Hepatocyte (in vitro differentiated cells): ENCODE measurements around the gene TOR1AIP2. TPM values are rescaled to one million over a fixed set of nuclear protein-coding genes. Genes with fewer than 3 reads are reported as not detected.

Source experiments
- DNase-seq: peaks from one replicate; pipeline ENCODE4 v3.0.0-alpha.2; 2016; ENCODE audit warnings: low spot score
- H2AFZ ChIP-seq: fragments of 200-600 bp; sonication (generic); 2 replicates; pipeline ENCODE4 v1.6.0; 2016; ENCODE audit warnings: antibody characterized with exemption, mild to moderate bottlenecking
- H3K27ac ChIP-seq: fragments of 200-600 bp; sonication (generic); 2 replicates; pipeline ENCODE4 v1.5.1; 2016; ENCODE audit warnings: mild to moderate bottlenecking
- H3K27me3 ChIP-seq: fragments of 200-600 bp; sonication (generic); 2 replicates; pipeline ENCODE4 v1.6.1; 2016
- H3K36me3 ChIP-seq: fragments of 200-600 bp; sonication (generic); replicated peaks from 2 replicates; pipeline ENCODE4 v1.5.1; 2016; ENCODE audit warnings: low read depth; ENCODE audit not compliant: insufficient read depth
- H3K4me1 ChIP-seq: fragments of 200-600 bp; sonication (generic); 2 replicates; pipeline ENCODE4 v1.5.1; 2016; ENCODE audit warnings: mild to moderate bottlenecking, moderate library complexity; ENCODE audit not compliant: insufficient read depth
- H3K4me2 ChIP-seq: fragments of 200-600 bp; sonication (generic); 2 replicates; pipeline ENCODE4 v1.6.0; 2016
- H3K4me3 ChIP-seq: fragments of 200-600 bp; sonication (generic); 2 replicates; pipeline ENCODE4 v1.5.1; 2016; ENCODE audit warnings: mild to moderate bottlenecking
- H3K79me2 ChIP-seq: fragments of 200-600 bp; sonication (generic); 2 replicates; pipeline ENCODE4 v1.6.0; 2017; ENCODE audit warnings: mild to moderate bottlenecking
- H3K9me2 ChIP-seq: fragments of 200-600 bp; sonication (generic); replicated peaks from 2 replicates; pipeline ENCODE4 v1.6.0; 2017; ENCODE audit warnings: mild to moderate bottlenecking; ENCODE audit not compliant: insufficient read depth
- H3K9me3 ChIP-seq: fragments of 200-600 bp; sonication (generic); 2 replicates; pipeline ENCODE4 v1.5.1; 2016; ENCODE audit warnings: low read depth, mild to moderate bottlenecking
- H4K20me1 ChIP-seq: fragments of 200-600 bp; sonication (generic); 2 replicates; pipeline ENCODE4 v1.6.0; 2016; ENCODE audit warnings: mild to moderate bottlenecking; ENCODE audit not compliant: insufficient read depth, poor library complexity, severe bottlenecking
- EZH2 ChIP-seq: fragments of 200-600 bp; sonication (generic); IDR thresholded peaks from 2 replicates; pipeline ENCODE4 v1.6.1; 2016; ENCODE audit warnings: antibody characterized with exemption, mild to moderate bottlenecking, borderline replicate concordance
- EZH2phosphoT487 ChIP-seq: fragments of 200-600 bp; sonication (generic); IDR thresholded peaks from one replicate; pipeline ENCODE4 v1.6.1; 2018; ENCODE audit warnings: antibody characterized with exemption, mild to moderate bottlenecking, low read depth, moderate library complexity; ENCODE audit not compliant: unreplicated experiment, severe bottlenecking
- WGBS: methylation state at CpG from one replicate; pipeline ENCODE4 v1.1.6; 2016; ENCODE audit warnings: low lambda C conversion rate; ENCODE audit errors: missing lambda C conversion rate; 5-methylcytosine and 5-hydroxymethylcytosine counted together
- polyA plus RNA-seq: library from polyadenylated mRNA; unstranded; fragments of >200 nt; fragmentation: Nextera tagmentation; extraction: Ambion mirVana; gene quantifications from 2 replicates; pipeline ENCODE4 v1.2.1, GENCODE V29; 2016
- total RNA-seq: library from RNA; depleted of rRNA; stranded (reverse); fragments of >200 nt; gene quantifications from 2 replicates; pipeline ENCODE4 v1.2.3, GENCODE V29; 2014
- TF ChIP-seq, protein P1 (sequence below): fragments of 200-600 bp; sonication (generic); IDR thresholded peaks from 2 replicates; pipeline ENCODE4 v1.5.1; 2016; ENCODE audit warnings: antibody characterized with exemption, mild to moderate bottlenecking; ENCODE audit not compliant: poor library complexity

TOR1AIP2 gene
- total and polyA plus RNA-seq, 2 experiments from 2014 or later: 36.6 to 158 TPM

DNA sequence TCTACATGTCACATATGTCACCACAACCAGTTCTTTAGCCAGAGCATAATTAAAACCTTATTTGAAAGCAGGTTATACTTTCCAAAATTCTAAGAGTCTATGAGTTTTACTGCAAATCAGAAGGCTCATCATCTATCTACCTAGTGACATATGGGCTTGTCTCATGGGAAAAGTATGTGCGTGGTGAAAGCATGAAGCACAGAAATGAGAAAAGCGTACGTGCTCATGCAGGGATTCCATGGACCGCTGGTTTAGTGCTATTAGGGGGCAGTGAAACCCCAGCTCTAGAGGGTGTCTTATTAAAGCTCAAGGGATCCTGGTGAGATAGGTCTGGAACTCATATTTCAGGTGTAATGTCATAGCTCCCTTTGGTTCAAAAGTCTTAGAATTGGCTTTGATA, 84.3 kb downstream of the TOR1AIP2 start:
- H4K20me1 ChIP-seq: no peaks in the 10 kb centered on the region
- H3K36me3 ChIP-seq: no peaks in the 10 kb centered on the region
- 77% methylated on average over 4 of the region's 4 CpGs for whole genome bisulfite sequencing
- no peak overlapping the region for H3K27ac ChIP-seq
- no peaks in the 10 kb centered on the region for H3K9me2 ChIP-seq
- H3K4me3 ChIP-seq: no peak overlapping the region
- H3K4me2 ChIP-seq: no peak overlapping the region
- H3K9me3 ChIP-seq: no peaks in the 10 kb centered on the region
- peaks cover 4% of the 10 kb centered on the region for H3K4me1 ChIP-seq
- H3K27me3 ChIP-seq: no peaks in the 10 kb centered on the region
- no peaks in the 10 kb centered on the region for H3K79me2 ChIP-seq
- H2AFZ ChIP-seq: no peak overlapping the region
- TF ChIP-seq, protein P1, sequence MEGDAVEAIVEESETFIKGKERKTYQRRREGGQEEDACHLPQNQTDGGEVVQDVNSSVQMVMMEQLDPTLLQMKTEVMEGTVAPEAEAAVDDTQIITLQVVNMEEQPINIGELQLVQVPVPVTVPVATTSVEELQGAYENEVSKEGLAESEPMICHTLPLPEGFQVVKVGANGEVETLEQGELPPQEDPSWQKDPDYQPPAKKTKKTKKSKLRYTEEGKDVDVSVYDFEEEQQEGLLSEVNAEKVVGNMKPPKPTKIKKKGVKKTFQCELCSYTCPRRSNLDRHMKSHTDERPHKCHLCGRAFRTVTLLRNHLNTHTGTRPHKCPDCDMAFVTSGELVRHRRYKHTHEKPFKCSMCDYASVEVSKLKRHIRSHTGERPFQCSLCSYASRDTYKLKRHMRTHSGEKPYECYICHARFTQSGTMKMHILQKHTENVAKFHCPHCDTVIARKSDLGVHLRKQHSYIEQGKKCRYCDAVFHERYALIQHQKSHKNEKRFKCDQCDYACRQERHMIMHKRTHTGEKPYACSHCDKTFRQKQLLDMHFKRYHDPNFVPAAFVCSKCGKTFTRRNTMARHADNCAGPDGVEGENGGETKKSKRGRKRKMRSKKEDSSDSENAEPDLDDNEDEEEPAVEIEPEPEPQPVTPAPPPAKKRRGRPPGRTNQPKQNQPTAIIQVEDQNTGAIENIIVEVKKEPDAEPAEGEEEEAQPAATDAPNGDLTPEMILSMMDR: no peak
- no peak for TF ChIP-seq EZH2phosphoT487
- no peak for TF ChIP-seq EZH2
- no peak for DNase-seq

Other genes starting within 250 kb of the TOR1AIP2 start
- 0.12 and 0.43 TPM in 2 replicates for gene FAM163A, start 134.5 kb downstream of the TOR1AIP2 start, total RNA-seq
- 0.87 and 2.2 TPM in 2 replicates for gene FAM163A, start 134.5 kb downstream of the TOR1AIP2 start, polyA plus RNA-seq
- gene TOR1AIP1, start 4.5 kb upstream of the TOR1AIP2 start, total RNA-seq: 36.1 and 45.6 TPM in 2 replicates
- 18.8 and 25.9 TPM in 2 replicates for gene TOR1AIP1, start 4.5 kb upstream of the TOR1AIP2 start, polyA plus RNA-seq
- gene CEP350, start 77.0 kb upstream of the TOR1AIP2 start, total RNA-seq: 68.5 and 72.6 TPM in 2 replicates
- gene CEP350, start 77.0 kb upstream of the TOR1AIP2 start, polyA plus RNA-seq: 19.0 and 20.4 TPM in 2 replicates